ENCODE data around the gene PRRT3. TPM values are rescaled to one million over a fixed set of nuclear protein-coding genes. Genes with fewer than 3 reads are reported as not detected.

PRRT3 gene
- total and polyA plus RNA-seq, 10 donors: 0.65 to 2.4 (median 1.8) TPM

GRCh38 chr3:9909221-9910013 lies 42.8 kb downstream of the PRRT3 start:
- H3K36me3 ChIP-seq: no peaks in the 10 kb centered on the region
- no peak for TF ChIP-seq CTCF (IDR thresholded peaks at IDR 0.05 in 8 of 11, conservative IDR thresholded peaks at IDR 0.05 in 3 of 11)
- TF ChIP-seq POLR2AphosphoS5 (IDR thresholded peaks at IDR 0.05): no peak
- TF ChIP-seq POLR2A (IDR thresholded peaks at IDR 0.05): no peak
- intact Hi-C loops (cut with DNase I; ENCODE audit: low total_unique reads): no loop called here
- H3K27ac ChIP-seq: no peak overlapping the region
- peaks cover 0 to 4% (median 0%) of the 10 kb centered on the region in 7 donors for H3K27me3 ChIP-seq (replicated peaks in 1 of 7)
- no peak overlapping the region for H3K4me3 ChIP-seq
- no peaks in the 10 kb centered on the region for H3K9me3 ChIP-seq
- H3K4me1 ChIP-seq: peaks cover 0 to 16% (median 3%) of the 10 kb centered on the region in 6 donors
- 77 to 84% (median 82%) methylated on average over 7 of the region's 7 CpGs for WGBS, 5 donors
- DNase-seq: no peak

GRCh38 chr3:9908286-9908685 lies 43.9 kb downstream of the PRRT3 start:
- no peak for TF ChIP-seq POLR2AphosphoS5 (IDR thresholded peaks at IDR 0.05)
- H3K27me3 ChIP-seq (replicated peaks in 1 of 7): no peaks in the 10 kb centered on the region
- peaks cover 0 to 13% (median 3%) of the 10 kb centered on the region in 6 donors for H3K4me1 ChIP-seq
- 79 to 96% (median 87%) methylated on average over 3 of the region's 3 CpGs for WGBS, 5 donors
- peak; percentile 34 for DNase-seq
- no peak overlapping the region for H3K4me3 ChIP-seq
- H3K9me3 ChIP-seq: no peaks in the 10 kb centered on the region
- intact Hi-C loops (cut with DNase I; ENCODE audit: low total_unique reads): no loop called here
- no peaks in the 10 kb centered on the region for H3K36me3 ChIP-seq
- H3K27ac ChIP-seq: no peak overlapping the region

GRCh38 chr3:9906480-9906879 lies 45.7 kb downstream of the PRRT3 start:
- TF ChIP-seq POLR2AphosphoS5 (IDR thresholded peaks at IDR 0.05) (no peak), CTCF (IDR thresholded peaks at IDR 0.05 in 8 of 11, conservative IDR thresholded peaks at IDR 0.05 in 3 of 11) (no peak), POLR2A (IDR thresholded peaks at IDR 0.05) (no peak)
- Histone ChIP-seq H3K27ac (no peak overlapping the region), H3K4me1 (peaks cover 0 to 20% (median 16%) of the 10 kb centered on the region in 6 donors), H3K9me3 (no peaks in the 10 kb centered on the region), H3K27me3 (replicated peaks in 1 of 7) (no peaks in the 10 kb centered on the region), H3K4me3 (no peak overlapping the region), H3K36me3 (no peaks in the 10 kb centered on the region)
- intact Hi-C loops (cut with DNase I; ENCODE audit: low total_unique reads): no loop called here
- WGBS, 5 donors: 84 to 94% (median 89%) methylated on average over 5 of the region's 5 CpGs
- peak; percentile 28 for DNase-seq

- H3K36me3 ChIP-seq: no peaks in the 10 kb centered on the region
- peaks cover 0 to 20% (median 16%) of the 10 kb centered on the region in 6 donors for H3K4me1 ChIP-seq
- H3K4me3 ChIP-seq: no peak overlapping the region
- no peaks in the 10 kb centered on the region for H3K9me3 ChIP-seq
- intact Hi-C loops (cut with DNase I; ENCODE audit: low total_unique reads): no loop called here
- no peaks in the 10 kb centered on the region for H3K27me3 ChIP-seq (replicated peaks in 1 of 7)
- TF ChIP-seq POLR2AphosphoS5 (IDR thresholded peaks at IDR 0.05) (no peak), CTCF (IDR thresholded peaks at IDR 0.05 in 8 of 11, conservative IDR thresholded peaks at IDR 0.05 in 3 of 11) (no peak), POLR2A (IDR thresholded peaks at IDR 0.05) (no peak)
- no peak overlapping the region for H3K27ac ChIP-seq
- 94 to 97% (median 95%) methylated on average over 4 of the region's 4 CpGs for WGBS, 5 donors
- DNase-seq: peak; percentile 6
Observed at GRCh38 chr3:9903904-9904303, 48.3 kb downstream of the PRRT3 start.
